Endothelial cell of umbilical vein (primary cell): Measurements from ENCODE around the gene ELOVL5. TPM values are rescaled to one million over a fixed set of nuclear protein-coding genes. Genes with fewer than 3 reads are reported as not detected.

Experiments
- BruUV-seq: library from RNA; stranded (reverse); fragments of 400-500 nt; replicated peaks from 2 replicates; lab custom pipeline; 2021; lab: Mats Ljungman, UMichigan
- CTCF ChIA-PET: fragments of 300-600, 350-600 bp; sonication (Branson Sonifier 250); formaldehyde crosslinking; loops from one replicate; lab custom pipeline; 2021; ENCODE audit warnings: antibody characterized with exemption, inconsistent platforms; lab: Charles Lee
- POLR2A ChIA-PET: fragments of 300-600, 350-600 bp; sonication (Branson Sonifier 250); formaldehyde crosslinking; loops from one replicate; lab custom pipeline; 2021; ENCODE audit warnings: antibody characterized with exemption, inconsistent platforms; lab: Charles Lee
- DNase-seq: peaks from one replicate; pipeline ENCODE4 v3.0.0-alpha.2; 2011; ENCODE audit warnings: low read depth, low spot score
- FAIRE-seq: peaks from 2 replicates; lab custom pipeline; 2011; peaks lifted over from hg19 to GRCh38; lab: Jason Lieb, UNC
- H2AFZ ChIP-seq: 2 replicates; pipeline ENCODE4 v1.6.0; 2012; ENCODE audit warnings: low read depth, low read length, control low read depth, inconsistent platforms
- H3K27ac ChIP-seq: 2 replicates; pipeline ENCODE4 v1.5.1; 2011; ENCODE audit warnings: low read depth, mild to moderate bottlenecking, control low read depth, low read length, moderate library complexity; ENCODE audit not compliant: insufficient read depth
- H3K27me3 ChIP-seq, 2 experiments: 2 replicates each; pipeline versions ENCODE4 v1.6.0 to v1.6.1; 2011; ENCODE audit warnings: low read length in 2 of 2, mixed read lengths in 1 of 2; ENCODE audit not compliant: control insufficient read depth in 2 of 2, insufficient read depth in 2 of 2
- H3K36me3 ChIP-seq, 2 experiments: 2 replicates in 1 of 2; 3 replicates in 1 of 2; pipeline ENCODE4 v1.5.1; 2011; ENCODE audit warnings: low read length in 2 of 2, mild to moderate bottlenecking in 1 of 2, moderate library complexity in 1 of 2; ENCODE audit not compliant: control insufficient read depth in 2 of 2, insufficient read depth in 2 of 2; ENCODE audit errors: extremely low read depth in 1 of 2
- H3K4me1 ChIP-seq: 3 replicates; pipeline ENCODE4 v1.5.1; 2011; ENCODE audit warnings: mild to moderate bottlenecking, low read length; ENCODE audit not compliant: control insufficient read depth, insufficient read depth; ENCODE audit errors: extremely low read depth
- H3K4me2 ChIP-seq: 2 replicates; pipeline ENCODE4 v1.6.1; 2011; ENCODE audit warnings: low read length, control low read depth, mixed read lengths; ENCODE audit not compliant: insufficient read depth
- H3K4me3 ChIP-seq, 3 experiments: fragments of 200-600 bp in 1 of 3; sonication (generic), shearing (Covaris generic) in 1 of 3; replicated peaks in 1 of 3; 2 replicates each; pipeline ENCODE4 v1.5.1; 2011 to 2016; ENCODE audit warnings: control low read depth in 3 of 3, low read length in 3 of 3, mild to moderate bottlenecking in 2 of 3, inconsistent platforms in 1 of 3, low read depth in 1 of 3, moderate library complexity in 1 of 3; ENCODE audit not compliant: insufficient read depth in 1 of 3
- H3K79me2 ChIP-seq: 2 replicates; pipeline ENCODE4 v1.6.0; 2012; ENCODE audit warnings: low read length, inconsistent platforms; ENCODE audit not compliant: control insufficient read depth, insufficient read depth
- H3K9ac ChIP-seq: replicated peaks from 2 replicates; pipeline ENCODE3; 2011; ENCODE audit warnings: low read length, control low read depth; ENCODE audit not compliant: insufficient read depth; ENCODE audit errors: extremely low read depth
- H3K9me1 ChIP-seq: replicated peaks from 3 replicates; pipeline ENCODE4 v1.6.0; 2011; ENCODE audit warnings: mild to moderate bottlenecking, low read length; ENCODE audit not compliant: control insufficient read depth, insufficient read depth; ENCODE audit errors: extremely low read depth
- H3K9me3 ChIP-seq: replicated peaks from 2 replicates; pipeline ENCODE4 v1.5.1; 2012; ENCODE audit warnings: low read length, inconsistent platforms; ENCODE audit not compliant: control insufficient read depth, insufficient read depth
- H4K20me1 ChIP-seq: replicated peaks from 2 replicates; pipeline ENCODE3; 2011; ENCODE audit warnings: mild to moderate bottlenecking, low read length; ENCODE audit not compliant: control insufficient read depth, insufficient read depth; ENCODE audit errors: extremely low read depth
- EZH2 ChIP-seq: IDR thresholded peaks from 2 replicates; pipeline ENCODE4 v1.6.1; 2012; ENCODE audit warnings: borderline replicate concordance, low read depth, mild to moderate bottlenecking, moderate library complexity, low read length, inconsistent platforms; ENCODE audit not compliant: severe bottlenecking
- FOS ChIP-seq: IDR thresholded peaks from 2 replicates; pipeline ENCODE4 v1.6.1; 2011; ENCODE audit warnings: mild to moderate bottlenecking, low read length, moderate library complexity, borderline replicate concordance; ENCODE audit not compliant: insufficient read depth
- GATA2 ChIP-seq: IDR thresholded peaks from 2 replicates; pipeline ENCODE4 v1.7.0; 2011; ENCODE audit warnings: low read depth, mild to moderate bottlenecking, moderate library complexity, mixed read lengths, low read length; ENCODE audit not compliant: insufficient read length, insufficient read depth
- JUN ChIP-seq: IDR thresholded peaks from 2 replicates; pipeline ENCODE4 v1.6.1; 2011; ENCODE audit warnings: borderline replicate concordance, low read depth; ENCODE audit not compliant: insufficient read length, insufficient read depth
- dilution Hi-C: fragments of 300-500 bp; cut with MboI; formaldehyde crosslinking; loops from one replicate; pipeline ENCODE4 v1.15.0; 2019; ENCODE audit warnings: low sequenced_read_pairs; ENCODE audit not compliant: extremely low pct_ligation_motif_present
- intact Hi-C: fragments of 100-400 bp; cut with micrococcal nuclease; formaldehyde crosslinking; loops from one replicate; pipeline ENCODE4 v1.10.0; 2022
- polyA plus RNA-seq, 4 experiments: library from polyadenylated mRNA; depleted of rRNA in 3 of 4; stranded (reverse) in 3 of 4; unstranded in 1 of 4; fragments of >200 nt; gene quantifications; 2 replicates each; pipeline versions ENCODE4 v1.2.1 to v1.2.3, GENCODE V29; 2011 to 2012; ENCODE audit warnings: missing spikeins in 1 of 4
- total RNA-seq: library from RNA; stranded (reverse); gene quantifications from 2 replicates; pipeline ENCODE4 v1.2.3, GENCODE V29; 2021

ELOVL5 gene
- total and polyA plus RNA-seq, 2 donors (not counting 3 experiments of a cell fraction or from before 2014, with no cell fraction given) = 85.9 to 140 TPM

DNA sequence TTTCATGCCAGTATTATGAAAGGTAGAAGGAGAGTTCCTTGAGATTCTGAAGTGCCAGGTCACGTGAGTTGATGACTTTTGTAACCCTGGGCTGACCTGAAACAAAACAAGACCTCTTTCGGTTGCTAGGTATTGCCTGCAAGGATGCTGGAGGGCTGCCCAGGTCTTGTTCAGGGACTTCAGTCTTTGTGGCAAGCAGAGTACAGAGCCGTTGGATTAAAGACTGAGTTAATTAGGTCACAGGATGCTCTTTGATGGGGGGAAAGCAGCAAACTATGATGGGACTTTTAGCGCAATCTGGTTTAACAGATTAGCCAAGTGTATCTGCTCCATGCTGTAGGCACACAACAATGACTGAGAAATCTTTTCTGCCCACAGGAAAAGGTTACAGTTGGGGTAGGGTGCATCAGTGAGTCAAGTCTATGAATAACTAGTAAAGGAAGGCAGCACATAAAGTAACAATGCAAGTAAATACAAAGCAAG lies 12.8 kb upstream of the ELOVL5 start:
- peak; percentile 35 for DNase-seq

DNA sequence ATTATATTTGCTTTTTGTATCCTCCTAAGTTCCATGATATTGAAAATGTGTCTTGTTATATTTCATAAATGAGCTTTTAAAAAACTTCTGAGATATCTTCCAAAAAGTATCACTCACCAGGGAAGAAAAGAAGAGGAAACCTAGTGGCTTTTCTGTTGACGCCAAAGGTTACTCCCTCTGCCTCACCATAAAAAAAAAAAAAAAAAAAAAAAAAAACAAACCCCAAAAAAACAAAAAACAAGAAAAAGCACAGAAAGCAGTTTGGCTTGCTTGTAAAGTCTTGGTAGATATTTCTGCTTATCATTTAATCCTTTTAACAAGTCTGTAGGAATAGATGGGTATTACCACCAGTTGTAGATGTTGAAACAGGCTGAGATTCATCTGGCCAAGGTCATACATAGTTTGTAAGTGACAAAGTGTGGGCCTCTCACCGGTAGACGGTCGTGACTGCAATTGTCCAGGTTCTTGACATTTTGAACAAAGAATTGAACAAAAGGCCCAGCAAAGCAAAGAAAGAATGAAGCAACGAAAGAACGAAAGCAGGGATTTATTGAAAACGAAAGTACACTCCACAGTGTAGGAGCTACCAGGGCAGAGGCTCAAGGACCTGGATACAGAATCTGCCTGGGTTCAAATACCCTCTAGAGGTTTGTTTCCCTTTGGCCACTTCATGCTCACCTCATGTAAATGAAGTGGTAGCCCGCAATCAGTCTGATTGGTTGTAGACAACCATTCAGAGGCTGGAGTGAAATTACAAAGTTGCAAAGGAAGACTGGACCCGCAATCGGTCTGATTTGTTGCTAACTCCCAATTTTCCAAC lies 11.6 kb upstream of the ELOVL5 start:
- Histone ChIP-seq H4K20me1 (no peaks in the 10 kb centered on the region), H2AFZ (peak overlapping the region; percentile 20), H3K9me3 (no peaks in the 10 kb centered on the region), H3K79me2 (no peaks in the 10 kb centered on the region), H3K4me3 (peak overlapping the region in 1 of 3 experiments; percentile 27), H3K4me1 (peaks cover 31% of the 10 kb centered on the region), H3K27ac (peak overlapping the region; percentile 78), H3K36me3 (no peaks in the 10 kb centered on the region), H3K4me2 (peak overlapping the region; percentile 48), H3K27me3 (no peaks in the 10 kb centered on the region), H3K9me1 (no peaks in the 10 kb centered on the region), H3K9ac (peak overlapping the region; percentile 75)
- POLR2A ChIA-PET = interaction anchor here (1.1 to 1.5 kb wide), 2 partner anchors 13 to 58 kb away, joined by 9 to 11 read pairs; no protein-coding TSS in a partner anchor
- no peak for TF ChIP-seq GATA2
- FAIRE-seq (peak; percentile 62), DNase-seq (peak; percentile 13)
- intact Hi-C loops = no loop called here
- dilution Hi-C loops = no loop called here
- BruUV-seq = no TSS peak
- CTCF ChIA-PET = interaction anchor here (1.0 to 1.6 kb wide), 5 partner anchors 13 to 77 kb away, joined by 3 to 9 read pairs (median 4); no protein-coding TSS in a partner anchor

More for the DNA sequence above, 12.8 kb upstream of the ELOVL5 start:
- Histone ChIP-seq H3K4me1 (peaks cover 31% of the 10 kb centered on the region), H3K79me2 (no peaks in the 10 kb centered on the region), H3K4me3 (no peak overlapping the region), H3K27me3 (no peaks in the 10 kb centered on the region), H3K27ac (no peak overlapping the region), H4K20me1 (no peaks in the 10 kb centered on the region), H2AFZ (peak overlapping the region; percentile 64), H3K9me1 (no peaks in the 10 kb centered on the region), H3K9me3 (no peaks in the 10 kb centered on the region), H3K36me3 (no peaks in the 10 kb centered on the region), H3K4me2 (no peak overlapping the region), H3K9ac (no peak overlapping the region)
- TF ChIP-seq EZH2 (no peak), FOS (peak; percentile 26), JUN (peak; percentile 23)
- intact Hi-C loops (no loop called here), dilution Hi-C loops (no loop called here)
- BruUV-seq = no TSS peak
- peak; percentile 35 for FAIRE-seq
- ChIA-PET CTCF (no interaction called here), POLR2A (no interaction called here)
